ENCODE measurements around the gene SPIRE2. TPM values are rescaled to one million over a fixed set of nuclear protein-coding genes. Genes with fewer than 3 reads are reported as not detected.
A peak's percentile ranks its signal among the peaks of the same experiment; 100 is the strongest.

The SPIRE2 gene
- total and polyA plus RNA-seq, 2 donors from 2014 or later = 2.9 to 6.5 TPM

DNA sequence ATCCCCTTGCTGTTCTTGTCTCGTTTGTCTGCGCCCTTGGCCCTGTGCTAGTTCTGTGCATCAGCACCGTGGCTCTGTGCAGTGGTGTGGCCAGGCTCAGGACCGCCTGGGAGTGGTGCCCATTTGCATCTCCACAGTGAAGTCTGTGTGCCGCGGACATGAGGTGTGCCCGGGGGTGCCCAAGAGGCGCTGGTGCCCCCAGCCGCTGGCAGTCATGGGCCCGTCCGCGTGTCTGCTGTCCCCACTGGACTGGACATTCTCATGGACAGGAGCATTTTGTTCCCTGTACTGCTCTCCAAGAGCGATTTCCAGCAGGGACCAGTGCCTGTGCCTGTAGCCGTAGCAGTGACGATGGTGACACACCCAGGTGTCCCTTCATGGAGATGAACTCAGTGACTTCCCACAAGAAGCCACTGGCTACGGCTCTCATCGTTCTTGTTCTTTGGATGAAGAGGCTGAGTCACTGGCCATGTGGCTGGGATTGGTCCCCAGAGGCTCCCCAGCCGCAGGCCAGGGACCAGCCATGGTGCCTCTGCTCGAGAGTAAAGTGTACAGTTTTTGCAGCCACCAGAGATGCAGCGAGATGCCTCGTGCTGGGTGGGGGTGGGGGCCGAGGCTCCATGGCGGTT lies 77.3 kb downstream of the SPIRE2 start:
- TF ChIP-seq, protein P1, sequence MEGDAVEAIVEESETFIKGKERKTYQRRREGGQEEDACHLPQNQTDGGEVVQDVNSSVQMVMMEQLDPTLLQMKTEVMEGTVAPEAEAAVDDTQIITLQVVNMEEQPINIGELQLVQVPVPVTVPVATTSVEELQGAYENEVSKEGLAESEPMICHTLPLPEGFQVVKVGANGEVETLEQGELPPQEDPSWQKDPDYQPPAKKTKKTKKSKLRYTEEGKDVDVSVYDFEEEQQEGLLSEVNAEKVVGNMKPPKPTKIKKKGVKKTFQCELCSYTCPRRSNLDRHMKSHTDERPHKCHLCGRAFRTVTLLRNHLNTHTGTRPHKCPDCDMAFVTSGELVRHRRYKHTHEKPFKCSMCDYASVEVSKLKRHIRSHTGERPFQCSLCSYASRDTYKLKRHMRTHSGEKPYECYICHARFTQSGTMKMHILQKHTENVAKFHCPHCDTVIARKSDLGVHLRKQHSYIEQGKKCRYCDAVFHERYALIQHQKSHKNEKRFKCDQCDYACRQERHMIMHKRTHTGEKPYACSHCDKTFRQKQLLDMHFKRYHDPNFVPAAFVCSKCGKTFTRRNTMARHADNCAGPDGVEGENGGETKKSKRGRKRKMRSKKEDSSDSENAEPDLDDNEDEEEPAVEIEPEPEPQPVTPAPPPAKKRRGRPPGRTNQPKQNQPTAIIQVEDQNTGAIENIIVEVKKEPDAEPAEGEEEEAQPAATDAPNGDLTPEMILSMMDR (IDR thresholded peaks at IDR 0.05; ENCODE audit: borderline replicate concordance, extremely low read depth, insufficient read depth) = no peak
- intact Hi-C loops (cut with DNase I) = no loop called here
- no peak for FAIRE-seq

DNA sequence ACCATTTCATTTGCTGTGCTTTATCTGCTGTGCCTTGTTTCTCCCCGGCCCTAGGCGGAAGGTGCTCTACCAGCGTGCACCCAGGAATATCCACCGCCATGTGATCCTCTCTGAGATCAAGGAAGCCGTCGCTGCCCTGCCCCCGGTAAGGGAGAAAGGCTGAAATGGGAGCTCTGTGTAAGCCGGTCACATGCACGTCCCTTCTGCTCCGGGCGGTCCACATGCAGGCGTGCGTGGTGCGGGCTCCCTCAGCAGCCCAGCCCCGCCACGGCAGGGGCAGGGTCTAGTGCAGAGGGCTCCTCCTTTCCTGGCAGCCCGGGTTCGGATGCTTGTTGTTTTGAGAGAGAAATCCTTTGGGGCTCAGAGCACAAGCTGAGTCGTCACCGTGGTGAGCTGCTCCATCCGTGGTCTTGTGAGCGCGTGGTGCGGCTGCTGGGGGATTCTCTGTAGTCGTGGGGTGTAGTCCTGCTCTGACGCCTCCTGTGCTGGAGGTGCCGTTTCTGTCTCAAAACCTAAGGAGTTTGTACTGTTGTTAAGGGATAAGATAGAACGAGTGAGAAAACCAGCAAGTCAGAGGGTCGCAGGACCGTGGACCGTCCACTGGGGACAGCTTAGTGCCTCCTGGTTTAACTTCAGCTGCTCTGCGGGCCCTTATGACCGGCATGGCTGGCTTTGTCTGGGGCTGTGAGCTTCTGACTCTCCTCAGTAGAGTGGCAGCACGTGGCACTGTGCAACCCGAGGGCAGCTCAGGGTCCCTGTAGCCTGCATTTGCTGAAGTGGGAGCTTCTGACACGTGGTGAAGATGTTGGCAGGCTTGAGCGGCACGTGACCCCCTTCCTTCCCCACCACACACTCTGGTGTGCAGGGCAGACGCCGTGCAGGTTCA lies 78.1 kb downstream of the SPIRE2 start:
- Histone ChIP-seq H3K36me3 (ENCODE audit: control insufficient read depth in 2 of 3, insufficient read depth in 3 of 3, low read length in 3 of 3) (peaks cover 8 to 27% (median 8%) of the 10 kb centered on the region in 3 donors), H3K4me3 (ENCODE audit: low read length in 3 of 3) (no peak overlapping the region)
- DNase-seq = peak in 1 of 5 donors; percentile 36

More for the DNA sequence above, 77.3 kb downstream of the SPIRE2 start:
- Histone ChIP-seq H3K4me3 (ENCODE audit: low read length in 3 of 3) (no peak overlapping the region), H3K9me3 (ENCODE audit: control insufficient read depth in 2 of 3, insufficient read depth in 1 of 3, low read length in 3 of 3) (no peaks in the 10 kb centered on the region), H3K27me3 (ENCODE audit: control insufficient read depth, insufficient read depth, low read length) (no peaks in the 10 kb centered on the region), H3K36me3 (ENCODE audit: control insufficient read depth in 2 of 3, insufficient read depth in 3 of 3, low read length in 3 of 3) (peaks cover 6 to 28% (median 14%) of the 10 kb centered on the region in 3 donors), H3K27ac (ENCODE audit: low read depth in 2 of 2, low read length in 2 of 2) (no peak overlapping the region), H3K4me1 (ENCODE audit: control insufficient read depth in 2 of 3, insufficient read depth in 2 of 3, low read depth in 1 of 3, low read length in 3 of 3) (no peaks in the 10 kb centered on the region), H3K9ac (ENCODE audit: low read length in 3 of 3) (no peak overlapping the region)
- DNase-seq = no peak

DNA sequence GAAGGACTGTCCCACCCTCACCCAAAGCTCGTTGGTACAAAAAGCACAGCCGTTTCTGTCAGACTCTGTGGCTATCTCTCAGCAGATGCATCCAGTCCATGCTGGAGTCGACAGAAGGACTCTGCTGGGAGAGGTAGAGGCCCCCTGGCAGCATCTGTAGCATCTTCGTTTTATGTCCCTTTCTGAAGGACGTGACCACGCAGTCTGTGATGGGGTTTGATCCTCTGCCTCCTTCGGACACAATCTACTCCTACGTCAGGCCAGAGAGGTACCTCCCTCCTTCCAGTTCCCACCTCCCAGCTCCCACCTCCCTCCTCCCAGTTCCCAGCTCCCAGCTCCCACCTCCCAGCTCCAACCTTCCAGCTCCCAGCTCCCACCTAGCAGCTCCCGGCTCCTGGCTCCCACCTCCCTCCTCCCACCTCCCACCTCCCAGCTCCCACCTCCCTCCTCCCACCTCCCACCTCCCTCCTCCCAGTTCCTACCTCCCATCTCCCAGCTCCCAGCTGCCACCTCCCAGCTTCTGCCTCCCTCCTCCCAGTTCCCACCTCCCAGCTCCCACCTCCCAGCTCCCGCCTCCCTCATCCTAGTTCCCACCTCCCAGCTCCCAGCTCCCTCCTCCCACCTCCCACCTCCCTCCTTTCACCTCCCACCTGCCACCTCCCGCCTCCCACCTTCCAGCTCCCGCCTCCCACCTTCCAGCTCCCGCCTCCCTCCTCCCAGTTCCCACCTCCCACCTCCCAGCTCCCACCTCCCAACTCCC lies 79.0 kb downstream of the SPIRE2 start:
- H3K27me3 ChIP-seq (ENCODE audit: control insufficient read depth, insufficient read depth, low read length) = no peaks in the 10 kb centered on the region
- H3K36me3 ChIP-seq (ENCODE audit: control insufficient read depth in 2 of 3, insufficient read depth in 3 of 3, low read length in 3 of 3) = peaks cover 8 to 27% (median 8%) of the 10 kb centered on the region in 3 donors
- H3K4me1 ChIP-seq (ENCODE audit: control insufficient read depth in 2 of 3, insufficient read depth in 2 of 3, low read depth in 1 of 3, low read length in 3 of 3) = no peaks in the 10 kb centered on the region
- DNase-seq (peak in 1 of 5 donors; percentile 58), FAIRE-seq (no peak)
- H3K27ac ChIP-seq (ENCODE audit: low read depth in 2 of 2, low read length in 2 of 2) = no peak overlapping the region
- no peak overlapping the region for H3K9ac ChIP-seq (ENCODE audit: low read length in 3 of 3)
- intact Hi-C loops (cut with DNase I) = no loop called here
- no peaks in the 10 kb centered on the region for H3K9me3 ChIP-seq (ENCODE audit: control insufficient read depth in 2 of 3, insufficient read depth in 1 of 3, low read length in 3 of 3)
- H3K4me3 ChIP-seq (ENCODE audit: low read length in 3 of 3) = no peak overlapping the region
- TF ChIP-seq, protein P1 (IDR thresholded peaks at IDR 0.05; ENCODE audit: borderline replicate concordance, extremely low read depth, insufficient read depth) = no peak

More for the DNA sequence above, 78.1 kb downstream of the SPIRE2 start:
- Histone ChIP-seq H3K9me3 (ENCODE audit: control insufficient read depth in 2 of 3, insufficient read depth in 1 of 3, low read length in 3 of 3) (no peaks in the 10 kb centered on the region), H3K27me3 (ENCODE audit: control insufficient read depth, insufficient read depth, low read length) (no peaks in the 10 kb centered on the region), H3K9ac (ENCODE audit: low read length in 3 of 3) (no peak overlapping the region), H3K4me1 (ENCODE audit: control insufficient read depth in 2 of 3, insufficient read depth in 2 of 3, low read depth in 1 of 3, low read length in 3 of 3) (no peaks in the 10 kb centered on the region), H3K27ac (ENCODE audit: low read depth in 2 of 2, low read length in 2 of 2) (no peak overlapping the region)
- intact Hi-C loops (cut with DNase I) = no loop called here
- no peak for FAIRE-seq
- TF ChIP-seq, protein P1 (IDR thresholded peaks at IDR 0.05; ENCODE audit: borderline replicate concordance, extremely low read depth, insufficient read depth) = no peak

Data from kidney (tissue), 14 donors.